ENCODE results near the gene SPOCK3.

DNA sequence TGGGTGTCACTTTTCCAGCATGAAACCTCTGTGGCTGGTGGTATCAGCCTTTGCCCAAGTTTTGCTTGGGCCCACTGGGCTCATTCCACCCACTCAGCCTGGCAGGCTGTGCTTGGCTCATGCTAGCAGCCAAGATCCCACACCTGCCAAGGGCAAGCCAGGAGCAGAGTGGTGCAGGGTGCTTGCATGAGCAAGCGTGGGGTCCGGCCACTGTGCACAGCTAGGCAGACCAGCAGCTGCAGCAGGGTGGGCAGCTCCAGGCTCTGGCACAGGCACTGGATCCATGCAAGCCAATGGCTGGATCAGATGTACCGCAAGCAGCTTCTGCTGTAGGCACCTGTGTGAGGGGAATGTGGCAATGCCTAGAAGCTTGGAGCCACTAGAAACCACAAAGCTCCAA lies 253.9 kb downstream of the SPOCK3 start:
- no peak for TF ChIP-seq CTCF (IDR thresholded peaks at IDR 0.05)
- TF ChIP-seq POLR2A (IDR thresholded peaks at IDR 0.05): no peak
